Activated gamma-delta T cell (primary cell): ENCODE data around the gene OR4D6.
"Not testable (repeated sequence)": the region's sequence is repeated elsewhere in the genome, so short reads cannot be mapped to it uniquely, and the experiment has no call there.

ENCODE experiments used
- DNase-seq: peaks from one replicate; lab custom pipeline; 2025; lab: John Stamatoyannopoulos, UW
- total RNA-seq, 2 donors: gene quantifications; one replicate each; lab custom pipeline; 2026; lab: John Stamatoyannopoulos, UW

Gene OR4D6
- total RNA-seq: 0 reads per million in 2 donors

DNA sequence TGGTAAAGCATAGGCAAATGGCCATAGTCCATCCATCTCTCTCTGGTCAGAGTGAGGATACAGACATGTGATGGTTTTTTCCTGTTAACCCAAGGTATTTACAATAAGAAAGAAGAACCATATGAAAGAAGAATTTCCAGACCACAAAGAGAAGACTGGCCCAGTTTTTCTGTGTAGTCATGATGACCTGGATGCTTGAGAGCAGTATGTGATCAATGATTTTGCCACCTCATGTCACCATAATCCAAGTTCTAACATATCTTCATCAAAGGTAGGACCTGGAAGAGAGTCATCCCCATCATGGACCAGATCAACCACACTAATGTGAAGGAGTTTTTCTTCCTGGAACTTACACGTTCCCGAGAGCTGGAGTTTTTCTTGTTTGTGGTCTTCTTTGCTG lies at the start of gene OR4D6:
Gene OR4D6, plus strand, starts transcription at position 301 of the 400 bp plus-strand sequence. Its CDS starts 0 bp downstream, at position 301.
- no peak for DNase-seq

DNA sequence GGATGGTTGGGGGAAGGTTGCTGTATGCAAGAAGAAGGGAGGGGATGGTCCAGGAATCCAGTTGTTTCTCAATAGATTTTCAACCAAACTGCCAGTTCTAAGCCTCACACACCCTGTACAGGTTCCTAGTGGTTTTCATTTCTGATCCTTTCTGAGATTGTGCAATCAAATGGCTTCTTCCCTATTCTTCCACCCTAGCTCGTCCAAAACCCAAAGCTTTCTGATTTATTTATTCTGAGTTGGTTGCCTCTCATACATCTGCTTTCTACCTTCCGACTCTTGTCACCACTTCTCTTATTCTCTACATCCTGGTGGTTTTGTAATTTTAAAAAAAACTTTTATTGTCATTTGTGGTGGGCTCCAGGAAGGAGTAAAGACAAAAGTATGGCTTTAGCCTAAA lies 43.1 kb upstream of the OR4D6 start:
- no peak for DNase-seq

DNA sequence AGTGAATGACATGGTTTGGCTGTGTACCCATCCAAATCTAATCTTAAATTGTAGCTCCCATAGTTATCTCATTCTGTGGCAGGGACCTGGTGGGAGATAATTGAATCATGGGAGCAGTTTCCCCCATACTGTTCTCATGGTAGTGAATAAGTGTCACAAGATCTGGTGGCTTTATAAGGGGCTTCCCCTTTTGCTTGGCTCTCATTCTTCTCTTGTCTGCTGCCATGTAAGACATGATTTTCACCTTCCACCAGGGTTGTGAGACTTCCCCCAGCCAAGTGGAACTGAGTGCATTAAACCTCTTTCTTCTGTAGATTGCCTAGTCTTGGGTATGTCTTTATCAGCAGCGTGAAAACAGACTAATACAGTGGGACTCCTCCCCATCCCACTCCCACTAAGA lies 41.6 kb upstream of the OR4D6 start:
- no peak for DNase-seq

DNA sequence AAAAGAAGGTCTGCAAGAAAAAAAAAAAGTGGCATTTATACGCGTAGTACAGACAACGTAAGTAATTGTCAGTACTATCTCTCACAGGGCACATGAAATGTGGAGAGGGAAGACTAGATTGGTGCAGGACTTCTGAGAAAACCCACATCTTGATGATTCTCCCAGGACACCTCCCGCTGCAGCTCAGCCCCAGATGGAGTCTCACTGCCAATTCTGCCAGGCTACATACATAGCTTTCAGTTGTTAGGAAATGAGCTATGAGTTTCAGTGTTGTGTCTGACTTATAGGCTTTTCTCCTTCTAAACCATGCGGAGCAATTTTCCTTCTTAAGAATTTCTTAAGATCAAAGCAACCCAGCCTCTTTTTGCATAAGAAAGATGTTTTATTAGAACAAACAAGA lies 40.1 kb upstream of the OR4D6 start:
- DNase-seq: no peak

DNA sequence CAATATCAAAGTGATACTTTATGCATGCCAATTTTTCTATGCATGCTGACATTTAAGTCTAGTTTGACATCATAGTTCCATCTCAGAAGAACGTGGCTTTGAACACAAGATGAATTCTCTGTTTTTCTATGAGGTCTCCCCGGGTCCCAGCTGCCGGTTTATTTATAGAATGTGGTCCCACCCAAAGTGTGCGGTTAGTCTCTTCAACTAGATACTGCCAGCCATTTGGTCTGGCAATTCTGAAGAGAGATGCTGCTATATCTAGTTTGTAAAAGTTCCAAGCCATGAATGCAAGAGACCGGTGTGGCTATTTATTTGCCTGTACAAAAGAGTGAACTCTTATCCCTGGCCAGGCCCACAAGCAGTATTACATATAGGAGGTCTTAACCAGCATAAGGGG lies 39.7 kb upstream of the OR4D6 start:
- DNase-seq: no peak

DNA sequence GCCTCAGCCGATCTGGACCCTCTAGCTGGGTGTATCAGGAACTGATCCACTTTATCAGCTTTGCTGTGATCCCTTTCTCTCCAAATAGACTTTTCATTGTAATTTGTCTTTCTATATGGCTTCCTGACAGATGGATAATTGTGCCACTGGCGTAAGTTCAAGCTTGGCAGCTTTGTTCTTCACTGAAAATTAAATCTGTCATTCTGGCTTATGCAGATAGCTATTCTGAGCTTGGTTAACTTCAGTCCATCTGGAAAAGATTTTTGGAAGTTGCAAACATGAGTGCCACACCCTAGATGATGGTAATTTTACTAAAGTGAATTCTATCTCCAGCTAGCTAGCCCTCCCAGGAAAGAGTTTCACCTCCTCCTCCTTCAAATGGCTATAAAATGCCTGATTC lies 38.6 kb upstream of the OR4D6 start:
- no peak for DNase-seq

DNA sequence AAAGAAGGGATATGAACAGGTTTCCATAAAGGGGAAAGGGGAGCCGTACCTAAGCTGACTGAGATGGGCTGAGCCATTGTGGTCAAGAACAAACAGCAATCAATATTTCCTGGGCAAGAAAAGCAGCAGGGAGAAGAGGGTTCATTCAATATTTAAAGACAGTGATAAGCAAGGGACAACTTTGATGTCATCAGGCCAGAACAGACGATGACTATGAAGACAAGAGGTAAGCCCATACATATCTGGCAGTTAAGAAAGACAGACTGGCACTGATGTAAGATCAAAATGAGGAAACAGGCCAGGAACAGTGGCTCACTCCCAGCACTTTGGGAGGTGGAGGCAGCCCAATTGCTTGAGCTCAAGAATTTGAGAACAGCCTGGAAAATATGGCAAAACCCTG lies 32.9 kb upstream of the OR4D6 start:
- no peak for DNase-seq

DNA sequence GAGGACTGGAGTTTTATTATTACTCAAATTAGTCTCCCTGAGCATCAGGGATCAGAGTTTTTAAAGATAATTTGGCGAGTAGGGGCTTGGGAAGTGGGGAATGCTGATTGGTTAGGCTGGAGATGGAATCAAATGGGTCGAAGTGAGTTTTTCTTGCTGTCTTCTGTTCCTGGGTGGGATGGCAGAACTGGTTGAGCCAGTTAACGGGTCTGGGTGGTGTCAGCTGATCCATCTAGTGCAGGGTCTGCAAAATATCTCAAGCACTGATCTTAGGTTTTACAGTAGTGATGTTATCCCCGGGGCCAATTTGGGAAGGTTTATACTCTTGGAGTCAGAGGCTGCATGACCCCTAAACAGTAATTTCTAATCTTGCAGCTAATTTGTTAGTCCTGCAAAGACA lies 31.6 kb upstream of the OR4D6 start:
- DNase-seq: no peak

DNA sequence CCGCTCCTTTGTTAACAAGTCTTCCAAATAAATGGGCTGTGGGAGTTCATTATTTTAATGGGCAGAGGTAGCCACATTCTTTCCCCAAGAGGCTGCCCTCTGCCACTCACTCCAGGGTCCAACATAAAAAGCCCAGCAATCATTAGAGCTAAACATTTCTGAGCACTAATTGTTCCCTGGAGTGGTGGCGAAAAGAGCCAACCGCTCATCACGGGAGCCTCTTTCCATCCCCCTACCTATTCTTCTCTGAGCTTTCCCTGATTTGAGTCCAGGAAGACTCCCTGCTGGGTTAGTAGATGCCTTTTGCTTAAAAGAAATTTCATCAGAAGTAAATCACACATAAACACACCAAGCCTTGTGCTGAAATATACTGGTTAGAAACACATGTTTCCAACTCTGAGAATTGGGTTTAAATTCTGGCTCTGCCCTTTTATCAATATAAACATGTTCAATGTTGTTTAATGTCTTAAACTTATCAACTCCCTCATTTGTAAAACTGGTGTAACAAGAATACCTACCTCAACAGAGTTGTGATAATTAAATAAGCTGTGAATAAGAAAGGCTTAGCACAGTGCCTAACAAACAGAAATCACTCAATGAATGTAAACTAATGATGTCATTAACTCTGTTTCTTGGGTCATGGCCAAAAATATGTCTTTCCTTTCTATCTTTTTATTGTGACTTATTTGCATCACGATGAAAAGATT lies 30.2 kb upstream of the OR4D6 start, which contains the start of gene OR5A2:
Gene OR5A2, minus strand, starts transcription at position 53 of the 707 bp plus-strand sequence. CDS start 3,460 bp downstream, outside the sequence.
- DNase-seq: no peak

DNA sequence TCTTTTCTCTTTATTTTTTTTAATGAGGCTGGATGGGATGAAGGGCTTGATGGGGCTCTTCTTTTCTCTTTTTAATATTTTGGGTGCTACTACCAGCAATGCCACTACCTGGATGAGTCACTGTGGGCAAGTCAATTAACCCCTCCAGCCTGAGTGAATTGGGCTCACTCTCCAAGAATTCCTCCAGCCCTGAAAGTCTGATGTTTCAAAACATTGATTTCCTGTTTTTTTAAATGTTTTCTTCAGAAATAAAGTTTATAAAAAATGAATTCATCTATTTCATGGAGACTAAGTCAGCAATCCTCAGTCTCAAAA lies 29.7 kb upstream of the OR4D6 start:
- no peak for DNase-seq

DNA sequence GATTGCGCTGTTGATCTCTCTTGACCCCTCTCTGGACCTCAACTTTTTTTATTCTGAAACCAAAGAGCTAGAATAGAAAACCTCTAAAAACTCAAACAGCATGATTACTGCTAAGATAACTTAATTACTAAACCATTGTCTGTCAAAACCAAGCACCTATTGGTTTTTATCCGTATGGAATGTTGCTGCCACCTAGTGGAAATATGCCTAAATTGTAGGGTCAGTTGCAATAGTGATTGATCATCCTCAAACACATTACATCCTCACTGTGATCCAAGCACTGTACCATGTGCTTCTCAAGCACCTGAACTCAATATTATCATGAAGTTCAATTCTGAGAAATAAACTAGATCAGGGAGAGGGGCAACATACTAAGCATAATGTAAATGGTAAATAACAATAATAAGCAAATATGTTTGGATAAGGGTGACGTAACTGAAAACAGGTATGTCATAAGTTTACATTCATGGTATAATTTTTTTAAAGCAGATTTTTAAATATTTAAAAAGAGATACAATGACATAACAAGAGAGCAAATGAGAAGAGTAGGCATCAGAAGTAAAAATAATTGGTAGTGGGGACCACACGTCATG lies 26.7 kb upstream of the OR4D6 start:
- DNase-seq: no peak

DNA sequence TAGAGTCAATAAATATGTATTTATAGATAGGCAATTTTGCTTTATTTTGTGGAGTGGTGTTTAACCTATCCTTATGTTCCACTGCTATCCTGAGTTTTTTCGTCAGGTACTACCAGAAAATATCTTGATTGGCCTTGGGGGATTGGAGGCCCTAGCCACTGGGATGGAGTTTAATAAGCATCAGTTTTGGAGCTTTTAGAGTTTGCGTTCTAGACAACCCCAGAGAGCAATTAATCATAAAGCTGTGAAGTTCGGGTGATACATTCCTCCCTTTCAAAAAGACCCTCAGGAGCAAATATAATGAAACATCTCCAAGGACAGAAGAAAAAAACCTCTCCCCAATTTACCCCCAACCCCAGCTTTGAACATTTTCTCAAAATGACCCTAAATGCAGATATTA lies 20.6 kb upstream of the OR4D6 start, which contains the start of gene OR5A1:
Gene OR5A1, plus strand, starts transcription at position 301 of the 400 bp plus-strand sequence. CDS start 6,700 bp downstream, outside the sequence.
- DNase-seq: no peak

DNA sequence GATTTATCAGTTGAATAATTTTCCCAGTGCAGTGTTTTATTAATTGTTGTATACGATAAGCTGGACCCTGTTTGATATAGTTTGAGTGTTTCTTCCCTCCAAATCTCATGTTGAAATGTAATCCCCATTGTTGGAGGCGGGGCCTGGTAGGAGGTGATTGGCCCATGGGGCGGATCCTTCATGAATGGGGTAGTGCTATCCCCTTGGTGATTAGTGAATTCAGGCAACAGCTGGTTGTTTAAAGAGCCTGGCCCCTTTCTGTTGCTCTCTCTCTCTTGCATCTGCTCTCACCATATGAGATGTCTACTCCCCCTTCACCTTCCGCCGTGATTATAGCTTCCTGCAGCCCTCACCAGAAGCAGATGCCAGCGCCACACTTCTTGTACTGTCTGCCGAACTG lies 19.0 kb upstream of the OR4D6 start:
- DNase-seq: no peak

DNA sequence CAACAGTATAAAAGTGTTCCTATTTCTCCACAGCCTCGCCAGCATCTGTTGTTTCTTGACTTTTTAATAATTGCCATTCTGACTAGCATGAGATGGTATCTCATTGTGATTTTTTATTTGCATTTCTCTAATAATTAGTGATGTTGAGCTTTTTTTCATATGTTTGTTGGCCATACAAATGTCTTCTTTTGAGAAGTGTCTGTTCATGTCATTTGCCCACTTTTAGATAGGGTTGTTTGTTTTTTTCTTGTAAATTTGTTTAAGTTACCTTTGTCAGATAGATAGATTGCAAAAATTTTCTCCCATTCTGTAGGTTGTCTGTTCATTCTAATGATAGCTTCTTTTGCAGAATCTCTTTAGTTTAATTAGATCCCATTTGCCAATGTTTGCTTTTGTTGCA lies 11.1 kb upstream of the OR4D6 start:
- DNase-seq: not testable (repeated sequence)

DNA sequence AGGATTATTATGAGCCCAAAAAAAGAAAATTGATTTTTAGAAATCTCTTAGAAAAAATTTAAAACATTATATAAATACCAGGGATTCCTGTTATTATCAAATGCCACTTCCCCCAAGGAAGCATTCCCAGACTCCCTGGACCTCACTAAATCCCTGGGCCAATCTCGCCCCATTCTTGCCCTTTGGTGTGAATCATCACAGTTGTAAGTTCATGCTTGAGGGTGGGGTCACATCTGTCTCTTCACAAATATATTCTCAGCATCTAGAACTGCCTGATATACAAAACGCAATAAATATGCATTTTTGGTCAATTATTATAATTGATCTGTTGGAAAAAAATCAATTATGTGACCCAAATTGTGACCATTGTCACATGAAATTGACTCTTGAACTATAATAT lies 8.3 kb upstream of the OR4D6 start:
- DNase-seq: no peak

DNA sequence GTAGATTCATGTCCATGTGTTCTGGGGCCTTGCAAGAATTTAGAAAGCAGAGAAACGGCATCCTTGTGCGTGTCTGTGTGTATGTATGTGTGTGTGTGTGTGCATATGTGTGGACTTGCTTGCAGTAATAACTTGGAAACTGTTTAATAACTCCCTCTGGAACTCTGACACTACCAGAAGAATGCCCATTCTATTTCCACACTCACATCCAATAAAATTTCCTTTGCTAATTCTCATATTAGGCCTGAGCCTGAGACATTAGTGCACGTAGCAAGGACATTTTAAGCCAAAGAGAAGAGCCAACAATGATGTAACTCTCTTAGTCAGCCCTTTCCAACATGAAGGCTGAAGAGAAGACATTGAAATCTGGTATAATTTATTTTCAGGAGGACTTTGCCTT lies 3.2 kb downstream of the OR4D6 start:
- DNase-seq: no peak

DNA sequence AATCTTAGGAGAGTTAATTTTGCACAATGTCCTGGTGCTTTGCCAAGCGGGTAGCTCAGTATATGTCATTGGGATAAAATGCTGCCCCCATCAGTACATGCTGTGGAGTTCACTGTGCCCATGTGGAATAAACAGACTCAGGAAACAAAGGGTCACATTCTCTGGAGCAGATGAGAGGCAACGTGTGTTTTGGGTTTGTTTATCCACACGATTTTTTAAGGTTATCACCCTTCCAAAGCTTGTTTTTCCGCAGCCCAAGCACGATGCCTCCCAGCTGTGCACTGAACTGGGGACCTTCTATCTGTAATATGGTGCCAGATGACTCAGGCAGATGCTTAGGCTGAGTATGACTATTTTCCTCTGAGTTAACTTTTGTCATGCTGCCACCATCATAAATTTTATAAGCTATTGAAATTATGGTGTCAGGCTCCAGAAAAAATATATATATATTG lies 6.5 kb downstream of the OR4D6 start:
- no peak for DNase-seq

DNA sequence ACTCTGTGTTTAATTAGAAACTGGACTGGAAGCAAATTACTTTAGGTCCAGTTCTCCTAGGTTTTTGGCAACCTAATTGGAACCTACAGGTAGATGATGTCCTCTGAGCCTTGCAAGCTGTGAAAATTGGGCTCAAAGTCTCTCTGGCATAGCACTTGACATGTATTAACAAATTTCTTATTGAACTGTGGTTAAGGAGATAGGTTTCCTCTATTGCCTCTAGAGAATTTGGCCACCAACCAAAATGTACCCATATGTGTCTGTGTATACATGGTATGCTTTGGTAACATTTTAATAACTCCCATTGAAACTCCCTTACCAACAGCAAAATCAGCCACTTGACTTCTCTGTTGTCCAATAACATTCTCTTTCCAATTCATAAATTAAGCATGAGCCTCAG lies 16.3 kb downstream of the OR4D6 start, which contains the start of gene OR4D10:
Gene OR4D10, plus strand, starts transcription at position 301 of the 400 bp plus-strand sequence. CDS start 4,115 bp downstream, outside the sequence.
- DNase-seq: no peak

DNA sequence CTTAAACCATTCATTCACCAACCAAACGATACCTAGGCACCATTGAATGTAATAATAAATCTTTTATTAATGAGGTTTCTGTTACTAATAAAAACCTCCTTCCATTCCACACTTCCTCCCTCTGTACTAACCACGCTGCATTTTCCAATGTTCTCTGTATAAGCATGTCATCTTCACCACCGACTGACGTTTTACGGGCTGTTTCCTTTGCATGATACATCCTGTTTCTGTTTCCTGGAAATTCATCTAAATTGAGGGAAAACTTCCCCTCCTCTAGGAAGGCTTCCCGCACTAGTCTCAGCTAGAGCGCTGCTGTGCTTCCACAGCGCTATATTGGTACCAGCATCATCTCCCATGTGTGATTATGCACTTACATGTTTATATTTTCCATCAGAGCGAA lies 18.4 kb downstream of the OR4D6 start:
- no peak for DNase-seq

DNA sequence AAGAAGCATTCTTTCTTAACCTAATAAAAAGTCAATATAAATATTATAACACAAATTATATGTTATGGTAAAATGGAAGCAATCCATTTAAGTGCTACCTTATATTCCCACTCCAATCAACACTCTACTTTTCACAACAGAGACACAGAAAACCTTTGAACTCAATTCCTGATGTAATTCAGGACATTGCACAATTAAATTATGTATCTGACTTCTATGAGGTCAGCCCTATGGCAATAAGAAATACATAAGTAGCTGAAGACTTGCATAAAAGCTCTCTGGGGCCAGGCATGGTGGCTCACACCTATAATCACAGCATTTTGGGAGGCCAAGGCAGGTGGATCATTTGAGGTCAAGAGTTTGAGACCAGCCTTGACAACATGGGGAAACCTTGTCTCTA lies 23.1 kb downstream of the OR4D6 start:
- no peak for DNase-seq

DNA sequence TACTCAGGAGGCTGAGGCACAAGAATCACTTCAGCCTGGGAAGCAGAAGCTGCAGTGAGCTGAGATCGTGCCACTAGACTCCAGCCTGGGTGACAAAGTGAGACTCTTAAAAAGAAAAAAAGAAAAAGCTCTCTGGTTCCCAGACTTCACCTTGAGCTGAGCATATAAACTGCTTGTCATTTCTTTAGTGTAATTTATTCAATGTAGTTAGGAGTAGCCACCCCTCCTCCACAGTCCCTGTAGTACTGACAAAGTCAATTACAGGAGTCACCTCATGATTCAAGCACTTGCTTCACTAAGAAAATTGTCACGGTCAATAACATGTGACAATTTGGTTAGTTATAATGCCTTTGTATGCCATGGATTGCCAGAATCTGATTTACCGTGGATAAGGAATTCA lies 23.6 kb downstream of the OR4D6 start:
- DNase-seq: no peak

DNA sequence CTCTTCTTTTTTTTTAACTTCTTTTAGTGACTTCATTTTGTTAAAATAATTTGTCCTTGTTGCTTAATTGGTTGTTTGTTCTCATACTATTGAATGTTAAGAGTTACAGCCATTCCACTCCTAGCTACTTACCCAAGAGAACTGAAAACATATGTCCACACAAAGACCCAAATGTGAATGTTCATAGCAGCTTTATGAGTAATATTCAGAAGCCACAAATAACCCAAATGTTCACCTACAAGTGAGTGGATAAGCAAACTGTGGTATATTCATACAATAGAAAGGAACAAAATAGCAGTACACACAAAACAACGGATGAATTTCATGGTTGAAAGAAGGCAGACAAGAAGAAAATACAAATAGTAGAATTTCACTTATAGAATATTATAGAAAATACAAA lies 45.2 kb downstream of the OR4D6 start:
- no peak for DNase-seq

DNA sequence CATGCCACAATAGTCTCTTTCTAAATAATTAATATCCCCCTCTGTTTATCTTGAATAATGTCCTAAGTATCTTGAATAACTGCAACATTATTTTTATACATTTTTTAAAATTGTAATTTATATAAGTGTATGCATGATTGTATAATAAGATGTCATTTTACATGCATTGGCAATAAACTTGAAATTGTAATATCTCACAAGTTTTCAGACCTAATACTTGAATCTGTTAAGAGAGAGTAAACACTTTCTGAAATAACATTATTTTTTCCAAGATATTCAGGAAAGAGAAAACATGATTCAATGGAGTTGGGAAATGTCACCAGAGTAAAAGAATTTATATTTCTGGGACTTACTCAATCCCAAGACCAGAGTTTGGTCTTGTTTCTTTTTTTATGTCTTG lies 46.5 kb downstream of the OR4D6 start, which contains the start of gene OR4D11:
Gene OR4D11, plus strand, starts transcription at position 301 of the 400 bp plus-strand sequence. Its CDS starts 0 bp downstream, at position 301.
- no peak for DNase-seq
